D341Med (cell line): Measurements from ENCODE around the gene NINJ2.

Experiments used
- DNase-seq: peaks from one replicate; pipeline ENCODE4 v3.0.0; 2012; ENCODE audit warnings: low spot score

The NINJ2 gene

DNA sequence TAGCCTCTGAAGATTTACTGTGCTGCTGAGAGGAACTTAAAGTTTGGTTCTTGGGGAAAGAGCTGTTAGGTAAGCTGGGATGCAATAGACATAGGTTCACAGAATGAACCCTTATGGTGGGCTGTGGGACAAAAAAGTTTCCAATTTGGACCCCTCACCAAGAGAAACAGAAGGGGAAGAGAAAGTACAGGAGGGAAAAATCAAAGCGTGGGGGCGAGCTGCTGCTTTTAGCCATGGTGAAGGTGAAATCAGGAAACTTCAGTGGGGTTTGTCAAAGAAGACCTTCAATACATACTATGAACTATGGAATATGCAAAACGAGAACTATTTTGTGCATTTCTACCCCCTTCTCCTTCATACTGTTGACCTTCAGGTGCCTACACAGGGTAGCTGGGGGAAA, 10.6 kb upstream of the NINJ2 start:
- no peak for DNase-seq

GRCh38 chr12:669576-669945, 6.3 kb upstream of the NINJ2 start:
- no peak for DNase-seq

- no peak for DNase-seq
These were observed 4.8 kb upstream of the NINJ2 start for GRCh38 chr12:668090-668481.

- DNase-seq = no peak
These were observed 3.6 kb upstream of the NINJ2 start for GRCh38 chr12:666766-667308.

DNA sequence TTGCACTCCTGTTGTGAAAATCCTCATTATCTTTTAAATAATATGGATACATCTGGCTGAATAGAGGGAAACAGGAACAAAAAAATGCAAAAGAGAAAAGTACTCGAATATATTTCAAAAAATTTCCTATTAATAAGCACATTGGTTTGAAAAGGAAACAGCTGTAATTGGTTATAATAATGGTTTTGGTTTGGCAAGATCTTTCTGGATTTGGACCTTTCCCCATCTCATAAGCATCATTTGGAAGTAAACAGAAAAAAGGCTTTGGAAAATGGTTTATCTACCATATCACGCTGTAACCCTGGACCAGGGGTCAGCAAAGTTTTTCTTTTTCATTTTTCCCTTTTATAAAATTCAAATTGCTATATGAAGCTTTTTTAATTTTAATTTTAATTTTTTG, 2.8 kb upstream of the NINJ2 start:
- no peak for DNase-seq

GRCh38 chr12:664779-665092, 1.5 kb upstream of the NINJ2 start:
- no peak for DNase-seq

DNA sequence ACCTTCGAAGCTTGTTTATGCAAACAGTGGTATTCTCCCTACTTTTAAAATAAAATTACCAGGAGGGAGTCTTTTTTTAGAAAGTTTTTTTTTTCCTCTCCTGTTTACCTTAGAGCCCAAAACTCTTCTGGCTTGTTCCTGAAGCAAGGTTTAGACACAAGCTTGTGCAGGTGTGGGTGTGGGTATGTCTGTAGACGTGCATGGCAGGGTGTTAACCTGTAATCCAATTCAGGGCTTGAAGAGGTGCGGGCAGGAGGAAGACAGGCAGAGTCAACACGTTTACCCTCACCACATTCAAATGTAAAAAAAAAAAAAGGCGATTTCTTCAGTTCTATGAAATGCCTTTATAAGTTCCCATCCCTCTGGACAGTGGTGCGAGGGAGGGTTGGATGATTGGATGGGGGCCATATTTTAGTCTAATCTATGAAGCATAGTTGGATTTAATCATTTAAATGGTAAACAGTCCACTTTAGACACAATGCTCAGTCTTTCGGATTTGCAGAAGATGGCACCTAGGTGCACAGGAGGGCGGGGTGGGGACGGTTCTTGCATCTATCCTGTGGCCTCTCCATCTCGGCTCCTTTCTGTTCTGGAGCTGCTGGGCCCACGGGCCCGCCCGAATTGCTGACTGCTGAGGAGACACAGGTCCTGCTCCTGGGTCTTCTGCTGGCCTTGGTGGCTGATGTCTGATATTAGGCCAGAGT, 982 bp upstream of the NINJ2 start:
- DNase-seq = no peak

GRCh38 chr12:662566-663292, 516 bp downstream of the NINJ2 start:
- no peak for DNase-seq

DNA sequence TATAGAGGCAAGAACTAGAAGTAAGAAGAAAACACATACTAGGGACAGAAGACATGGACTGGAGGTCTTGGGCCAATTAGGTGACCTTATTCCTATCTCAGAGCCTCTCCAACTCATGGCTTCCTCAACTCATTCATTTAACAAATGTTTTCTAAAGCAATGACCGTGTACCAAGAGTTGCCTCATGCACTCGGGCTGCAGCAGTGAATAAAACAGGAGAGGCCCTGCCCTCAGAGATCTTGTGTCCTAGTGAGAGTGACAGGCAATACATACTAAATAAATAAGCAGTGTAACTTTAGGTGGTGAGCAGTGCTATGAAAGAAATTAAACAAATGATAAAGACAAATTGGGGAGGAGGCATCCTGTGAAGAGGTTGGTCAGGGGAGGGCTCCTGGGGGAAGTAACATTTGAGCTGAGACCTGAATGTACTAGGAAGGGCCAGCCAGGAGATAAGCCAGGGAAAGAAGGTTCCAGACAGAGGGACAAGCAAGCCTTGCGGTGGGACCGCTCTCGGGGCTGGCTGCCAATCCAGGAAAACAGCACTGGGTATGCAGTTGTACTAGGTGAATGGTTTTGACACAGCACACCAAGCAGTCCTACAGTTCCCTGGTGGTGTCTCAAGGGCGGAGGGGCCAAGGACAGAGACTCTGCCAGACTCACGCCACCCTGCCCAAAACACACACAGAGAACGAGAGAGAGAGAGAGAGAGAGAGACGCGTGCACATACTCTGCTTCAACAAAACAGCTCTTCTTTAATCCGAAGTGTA, 1.3 kb downstream of the NINJ2 start:
- no peak for DNase-seq

DNA sequence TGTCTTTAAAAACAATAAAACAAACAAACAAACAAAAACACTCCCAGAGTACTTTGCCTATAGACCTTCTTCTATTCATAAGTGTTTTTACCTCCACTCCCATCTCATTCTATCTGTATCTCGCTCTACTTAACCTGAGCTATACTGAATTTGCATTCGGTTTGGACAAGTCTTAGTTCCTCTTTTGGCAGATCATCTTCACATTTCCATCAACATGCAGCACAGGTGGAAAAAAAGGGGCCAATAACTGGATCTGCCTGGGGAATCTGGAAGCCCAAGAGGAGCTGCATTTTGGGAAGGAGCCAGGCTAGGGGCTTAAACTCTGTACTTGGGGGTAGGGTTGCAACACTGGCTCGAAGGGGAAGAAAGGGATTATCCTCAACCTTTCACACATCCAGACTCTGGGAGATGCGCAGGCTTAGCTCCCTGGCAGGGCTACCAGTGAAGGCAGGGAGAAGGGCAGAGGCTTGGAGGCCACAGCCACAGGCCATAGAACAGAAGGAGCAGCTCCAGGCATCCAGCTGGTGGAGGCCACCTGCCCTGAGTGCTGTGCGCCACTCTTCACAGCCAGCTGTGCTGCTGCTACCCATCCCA, 4.1 kb downstream of the NINJ2 start:
- peak; percentile 66 for DNase-seq

DNA sequence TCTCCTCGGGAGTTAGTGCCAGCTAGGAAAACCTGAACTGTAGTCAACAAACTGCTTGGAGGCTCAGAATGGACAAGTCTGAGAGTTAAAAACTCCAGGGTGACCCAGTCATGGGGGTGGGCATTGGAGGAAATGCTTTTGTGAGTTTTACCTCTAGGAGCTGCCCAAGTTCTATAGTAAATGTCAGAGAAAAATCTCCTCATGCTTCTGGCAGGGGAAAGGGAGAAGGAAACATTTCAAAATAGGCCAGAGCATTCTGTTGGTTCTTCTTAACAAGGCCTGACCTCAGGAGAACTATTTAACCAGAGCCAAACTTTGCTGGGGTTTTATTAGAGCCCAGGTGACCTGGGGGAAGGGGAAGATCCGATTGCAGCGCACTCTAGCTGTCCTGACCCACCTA, 12.3 kb downstream of the NINJ2 start:
- DNase-seq = no peak

DNA sequence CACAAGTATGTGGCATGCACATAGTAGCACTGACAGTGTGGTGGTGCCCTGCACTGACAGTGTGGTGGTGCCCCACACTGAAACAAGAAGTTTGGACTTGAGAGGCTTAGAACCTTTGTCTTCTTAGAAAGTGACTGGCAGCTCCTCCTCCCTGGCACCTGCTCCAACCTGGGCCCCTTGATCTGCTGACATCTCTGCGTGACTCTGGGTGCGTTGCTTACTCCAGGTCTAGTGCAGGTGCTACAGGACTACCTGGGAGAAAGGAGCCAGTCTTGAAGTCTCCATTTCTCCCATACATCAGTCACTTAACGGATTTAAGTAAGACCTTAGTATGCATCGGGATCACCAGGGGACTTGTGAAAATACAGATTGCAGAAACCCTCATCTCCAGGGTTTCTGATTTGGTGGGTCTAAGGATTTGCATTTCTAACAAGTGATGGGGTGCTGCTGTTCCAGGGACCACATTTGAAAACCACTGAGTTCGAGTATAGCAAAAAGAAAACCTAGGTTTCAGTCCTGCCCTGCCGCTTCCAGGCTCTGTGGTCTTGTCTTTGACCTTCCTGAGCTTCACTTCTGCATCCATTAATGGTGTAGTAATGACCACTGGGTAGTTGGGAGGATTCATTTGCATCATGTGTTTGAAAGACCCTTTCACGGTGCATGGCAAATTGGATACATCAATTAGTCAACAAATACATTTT, 15.7 kb downstream of the NINJ2 start:
- DNase-seq = no peak

DNA sequence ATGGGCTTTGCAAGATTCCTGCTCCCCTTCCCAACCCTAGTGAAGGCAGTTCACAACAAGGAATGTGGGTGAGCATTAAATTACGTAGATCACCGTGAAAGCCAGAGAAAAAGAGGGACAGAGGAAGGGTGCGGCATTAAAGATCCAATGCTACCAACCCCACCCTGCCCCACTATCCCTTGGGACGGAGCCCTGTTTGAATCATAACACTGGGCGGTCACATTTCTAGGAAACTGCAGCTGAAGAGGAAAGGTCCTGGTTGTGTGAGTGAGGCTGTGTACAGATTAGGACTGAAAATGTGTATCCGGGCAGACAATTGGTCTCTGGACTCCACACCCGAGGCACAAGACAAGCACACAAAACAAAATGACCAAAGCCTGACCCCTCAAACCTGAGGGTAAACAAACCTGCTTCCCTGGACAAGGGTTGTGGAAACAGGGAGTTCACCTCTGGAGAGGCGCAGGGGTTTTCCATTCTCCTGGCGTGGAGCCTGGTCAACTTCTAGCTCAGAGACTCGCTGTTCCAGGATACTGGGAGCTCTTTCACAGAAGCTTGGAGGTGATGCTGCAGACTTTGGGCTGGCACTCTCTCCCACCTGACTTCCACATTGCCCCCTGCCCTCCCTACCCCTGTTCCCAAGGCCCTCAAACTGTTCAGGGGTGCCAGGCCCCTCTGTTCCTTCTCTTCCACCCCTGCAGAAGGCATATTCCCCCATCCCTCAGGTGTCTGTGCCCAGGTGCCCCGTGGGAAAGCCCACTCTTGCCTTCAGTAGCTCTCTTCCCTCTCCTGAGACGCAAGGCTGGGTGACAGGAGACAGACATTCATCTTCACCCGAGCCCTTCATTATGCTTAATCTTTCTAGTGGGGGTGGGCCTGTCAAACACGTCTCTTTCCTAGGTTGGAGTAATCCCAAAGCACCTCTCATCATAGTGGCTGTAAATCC, 16.5 kb downstream of the NINJ2 start:
- DNase-seq = no peak

DNA sequence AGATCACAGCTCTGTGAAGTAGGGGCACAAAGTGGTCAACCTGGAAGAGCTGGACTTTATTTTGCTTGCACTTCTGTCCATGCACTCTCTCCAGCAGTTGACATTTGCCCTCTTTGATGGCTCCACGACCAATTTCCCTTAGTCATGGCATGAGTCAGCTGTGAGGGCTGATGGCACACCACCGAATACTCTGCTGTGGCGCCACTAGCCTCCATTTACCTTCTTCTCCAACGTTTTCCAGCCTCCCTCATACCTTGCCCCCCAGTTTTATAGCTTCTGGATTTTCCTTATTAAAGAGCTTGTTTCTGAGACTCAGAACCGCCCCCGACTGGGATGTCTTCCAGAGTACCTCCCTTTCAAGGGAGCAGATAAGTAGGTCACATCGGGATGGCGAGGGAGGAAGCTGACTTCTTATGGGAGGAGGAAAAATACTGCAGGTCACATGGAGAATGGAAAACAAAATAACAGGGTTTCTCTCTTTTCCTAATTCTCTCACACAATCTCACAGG, 17.6 kb downstream of the NINJ2 start:
- no peak for DNase-seq

DNA sequence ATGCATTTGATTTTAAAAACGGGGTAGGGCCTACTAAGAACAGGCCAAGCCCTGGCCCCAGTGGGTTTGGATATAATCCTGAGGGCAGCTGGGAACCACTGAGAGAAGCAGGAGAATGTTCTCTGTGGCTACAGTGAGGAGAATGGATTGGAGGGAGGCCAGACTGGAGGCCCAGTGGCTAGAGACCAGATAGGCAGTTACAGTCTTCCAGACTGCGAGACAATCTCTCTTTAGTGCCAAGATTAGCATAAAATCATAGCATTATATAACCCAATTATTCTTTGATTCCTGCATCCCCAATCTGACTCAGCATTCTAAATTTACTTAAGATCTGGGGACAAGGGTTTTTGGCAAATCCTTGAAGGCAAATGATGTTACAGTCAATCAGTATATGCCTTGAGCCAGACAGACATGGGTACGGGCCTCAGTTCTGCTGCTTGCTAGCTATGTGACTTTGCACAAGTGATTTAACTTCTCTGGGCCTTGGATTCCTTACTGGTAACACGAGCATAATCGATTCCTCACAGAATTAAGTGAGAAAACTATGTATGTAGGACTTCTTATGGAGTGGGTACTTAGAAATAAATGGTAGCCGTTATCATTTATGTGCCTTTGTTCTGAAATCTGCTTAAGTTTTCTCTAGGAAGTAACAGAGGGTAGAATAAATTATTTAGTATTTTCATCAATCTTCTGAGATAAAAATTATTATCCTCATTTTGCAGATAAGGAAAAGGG, 18.3 kb downstream of the NINJ2 start:
- no peak for DNase-seq

DNA sequence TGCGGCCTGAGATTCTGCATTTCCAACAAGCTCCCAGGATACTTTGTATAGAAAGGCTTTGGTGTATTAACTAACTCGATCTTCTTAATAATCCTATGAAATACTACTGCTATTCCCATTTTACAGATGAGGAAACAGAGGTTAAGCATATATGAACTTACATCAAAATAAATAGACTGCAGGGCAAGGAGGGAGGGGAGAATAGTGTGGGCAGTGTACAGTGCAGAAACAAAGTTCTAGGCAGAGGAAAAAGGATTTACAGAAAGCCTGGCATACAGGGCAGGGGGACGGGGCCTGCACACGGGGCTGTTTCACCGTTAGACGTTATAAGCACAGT, 19.0 kb downstream of the NINJ2 start:
- DNase-seq = no peak

- DNase-seq = no peak
These were observed 19.6 kb downstream of the NINJ2 start for GRCh38 chr12:643475-644302.

DNA sequence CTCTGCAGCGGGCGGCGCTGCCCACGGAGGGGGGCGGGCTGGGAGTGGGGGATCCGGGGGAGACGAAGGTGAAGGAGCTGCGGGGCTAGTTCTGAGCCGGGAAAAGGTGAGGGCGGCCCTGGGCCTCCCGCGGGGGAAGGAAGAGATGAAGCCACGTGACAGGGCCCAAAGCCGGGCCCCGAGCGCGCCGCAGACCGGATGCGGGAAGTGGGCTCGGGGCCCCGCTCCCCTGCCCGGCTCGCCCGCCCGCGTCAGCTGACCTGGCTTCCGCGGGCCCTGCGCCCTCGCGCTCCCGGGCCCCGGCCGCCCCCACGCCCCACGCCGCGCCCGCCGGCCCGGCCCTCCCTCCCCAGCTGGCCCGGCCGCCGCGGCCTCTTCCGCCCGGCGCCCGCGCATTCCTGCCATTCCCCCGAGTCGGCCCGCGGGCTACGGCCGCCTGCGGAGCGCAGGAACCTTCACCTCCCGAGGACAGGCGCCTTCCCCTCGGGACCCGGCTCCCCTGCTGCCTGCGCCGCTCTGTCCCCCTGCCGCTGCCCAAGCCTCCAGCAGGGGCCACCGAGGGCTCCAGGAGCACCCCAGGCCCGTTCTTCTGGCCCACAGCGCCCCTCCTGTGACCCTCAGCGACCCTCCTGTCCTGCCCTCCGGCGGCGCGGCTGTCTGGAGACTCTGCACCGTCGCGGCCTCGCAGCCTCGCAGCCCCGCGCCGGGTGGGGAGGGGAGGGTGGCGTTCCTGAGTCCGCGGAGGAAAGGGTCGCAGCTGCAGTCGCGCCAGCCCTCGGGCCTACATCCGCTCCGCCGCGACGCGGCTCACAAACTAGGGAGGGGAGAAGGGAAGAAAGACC, 20.4 kb downstream of the NINJ2 start:
- peak; percentile 49 for DNase-seq
